Coronary artery (tissue), 2 donors: ENCODE data around the gene HSDL1.

Source experiments
- DNase-seq: peaks from one replicate; pipeline ENCODE4 v3.0.0-alpha.2; 2017; ENCODE audit warnings: low spot score
- H3K27ac ChIP-seq, 2 donors: fragments of 200-600 bp; sonication (generic); one replicate each; pipeline ENCODE4 v1.5.1; 2016 to 2019
- H3K4me3 ChIP-seq: fragments of 200-600 bp; sonication (generic); 2 replicates; pipeline ENCODE4 v1.5.1; 2016; ENCODE audit warnings: mild to moderate bottlenecking, moderate library complexity
- TF ChIP-seq, protein P1 (sequence below): fragments of 200-600 bp; sonication (generic); IDR thresholded peaks from one replicate; pipeline ENCODE4 v1.5.1; 2019; ENCODE audit warnings: antibody characterized with exemption

HSDL1 gene

DNA sequence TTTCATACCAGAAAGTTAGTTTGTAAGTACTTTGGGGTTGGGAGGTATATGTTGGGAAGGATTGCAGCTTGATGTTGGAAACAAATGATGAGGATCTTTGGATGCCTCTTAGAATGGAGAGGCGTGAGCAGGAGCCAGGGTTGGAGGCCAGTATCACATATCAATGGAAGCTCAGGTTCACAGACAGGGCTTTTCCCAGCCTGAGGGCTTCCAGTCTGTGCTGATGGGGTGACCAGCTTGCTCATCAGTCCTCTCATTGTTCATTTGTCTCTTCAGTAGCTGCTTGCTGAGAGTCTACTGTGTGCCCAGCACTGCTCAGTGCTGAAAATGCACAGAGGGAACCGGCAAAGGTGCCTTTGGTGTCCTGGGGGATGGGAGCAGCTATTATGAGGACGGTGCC lies 5.9 kb upstream of the HSDL1 start:
- no peak for DNase-seq
- Histone ChIP-seq H3K27ac (no peak overlapping the region), H3K4me3 (no peak overlapping the region)
- TF ChIP-seq, protein P1, sequence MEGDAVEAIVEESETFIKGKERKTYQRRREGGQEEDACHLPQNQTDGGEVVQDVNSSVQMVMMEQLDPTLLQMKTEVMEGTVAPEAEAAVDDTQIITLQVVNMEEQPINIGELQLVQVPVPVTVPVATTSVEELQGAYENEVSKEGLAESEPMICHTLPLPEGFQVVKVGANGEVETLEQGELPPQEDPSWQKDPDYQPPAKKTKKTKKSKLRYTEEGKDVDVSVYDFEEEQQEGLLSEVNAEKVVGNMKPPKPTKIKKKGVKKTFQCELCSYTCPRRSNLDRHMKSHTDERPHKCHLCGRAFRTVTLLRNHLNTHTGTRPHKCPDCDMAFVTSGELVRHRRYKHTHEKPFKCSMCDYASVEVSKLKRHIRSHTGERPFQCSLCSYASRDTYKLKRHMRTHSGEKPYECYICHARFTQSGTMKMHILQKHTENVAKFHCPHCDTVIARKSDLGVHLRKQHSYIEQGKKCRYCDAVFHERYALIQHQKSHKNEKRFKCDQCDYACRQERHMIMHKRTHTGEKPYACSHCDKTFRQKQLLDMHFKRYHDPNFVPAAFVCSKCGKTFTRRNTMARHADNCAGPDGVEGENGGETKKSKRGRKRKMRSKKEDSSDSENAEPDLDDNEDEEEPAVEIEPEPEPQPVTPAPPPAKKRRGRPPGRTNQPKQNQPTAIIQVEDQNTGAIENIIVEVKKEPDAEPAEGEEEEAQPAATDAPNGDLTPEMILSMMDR, result no peak

DNA sequence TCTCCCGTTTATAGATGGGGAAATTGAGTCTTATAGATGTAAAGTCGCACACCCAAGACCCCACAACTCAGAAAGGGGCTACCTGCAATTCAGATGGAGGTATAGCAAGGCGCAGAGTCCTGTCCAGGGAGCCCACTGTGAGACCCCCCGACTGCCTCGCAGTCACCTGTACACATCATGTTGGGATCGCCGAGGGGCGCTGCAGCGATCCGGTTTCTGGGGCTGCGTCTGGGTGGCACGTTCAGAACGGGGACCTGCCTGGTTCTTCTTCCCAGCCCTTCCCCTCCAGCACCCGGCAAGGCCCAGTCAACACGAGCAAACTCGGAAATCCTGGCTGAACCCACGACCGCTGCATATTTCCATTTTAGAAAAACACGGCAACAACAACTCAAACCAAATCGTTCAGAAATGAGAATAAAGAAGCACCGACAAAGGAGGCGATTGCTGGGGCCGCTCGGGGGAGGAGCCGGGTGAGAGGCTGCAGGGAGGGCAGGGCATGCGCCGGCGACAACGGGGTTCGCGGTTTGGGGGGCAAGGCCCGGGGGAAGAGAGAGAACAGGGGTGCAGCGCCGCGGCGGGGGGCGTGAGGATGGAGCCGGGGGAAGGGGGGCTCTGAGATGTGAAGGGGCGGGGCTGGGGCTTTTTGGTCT lies 643 bp downstream of the HSDL1 start:
- DNase-seq, result no peak
- TF ChIP-seq, protein P1, result no peak
- H3K4me3 ChIP-seq, result peak overlapping the region; percentile 98
- peak overlapping the region; percentile 70 to 87 for H3K27ac ChIP-seq

DNA sequence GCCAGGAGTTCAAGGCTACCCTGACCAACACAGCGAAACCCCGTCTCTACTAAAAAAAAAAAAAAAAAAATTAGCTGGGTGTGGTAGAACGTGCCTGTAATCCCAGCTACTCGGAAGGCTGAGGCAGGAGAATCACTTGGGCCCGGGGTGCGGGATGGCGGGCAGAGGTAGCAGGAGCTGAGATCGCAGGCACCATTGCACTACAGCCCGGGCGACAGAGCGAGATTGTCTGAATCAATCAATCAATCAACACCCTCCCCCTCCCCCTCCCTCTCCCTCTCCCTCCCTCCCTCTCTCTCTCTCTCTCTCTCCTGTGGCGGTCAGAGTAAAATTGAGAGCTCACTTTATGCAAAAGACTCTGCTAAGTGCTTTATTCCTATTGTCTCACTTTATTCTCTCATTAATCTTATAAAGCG lies 1.2 kb downstream of the HSDL1 start:
- Histone ChIP-seq H3K27ac (no peak overlapping the region), H3K4me3 (peak overlapping the region; percentile 98)
- TF ChIP-seq, protein P1, result no peak
- DNase-seq, result no peak

DNA sequence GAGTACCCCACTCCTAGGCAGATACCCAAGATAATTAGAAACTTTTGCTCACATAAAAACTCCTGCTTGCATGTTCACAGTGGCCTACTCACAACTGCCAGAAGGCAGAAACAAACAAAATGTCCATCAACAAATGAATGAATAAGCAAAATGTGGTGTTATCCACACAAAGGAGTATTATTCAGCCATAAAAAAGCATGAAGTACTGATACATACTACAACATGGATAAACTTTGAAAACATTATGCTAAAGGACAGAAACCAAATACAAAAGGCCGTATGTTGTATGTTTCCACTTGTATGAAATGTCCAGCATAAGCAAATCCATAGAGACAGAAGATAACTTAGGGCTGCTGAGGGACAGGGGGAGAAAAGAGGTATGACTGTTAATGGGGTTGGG lies 1.9 kb downstream of the HSDL1 start:
- H3K27ac ChIP-seq, result no peak overlapping the region
- TF ChIP-seq, protein P1, result no peak
- DNase-seq, result no peak
- no peak overlapping the region for H3K4me3 ChIP-seq

DNA sequence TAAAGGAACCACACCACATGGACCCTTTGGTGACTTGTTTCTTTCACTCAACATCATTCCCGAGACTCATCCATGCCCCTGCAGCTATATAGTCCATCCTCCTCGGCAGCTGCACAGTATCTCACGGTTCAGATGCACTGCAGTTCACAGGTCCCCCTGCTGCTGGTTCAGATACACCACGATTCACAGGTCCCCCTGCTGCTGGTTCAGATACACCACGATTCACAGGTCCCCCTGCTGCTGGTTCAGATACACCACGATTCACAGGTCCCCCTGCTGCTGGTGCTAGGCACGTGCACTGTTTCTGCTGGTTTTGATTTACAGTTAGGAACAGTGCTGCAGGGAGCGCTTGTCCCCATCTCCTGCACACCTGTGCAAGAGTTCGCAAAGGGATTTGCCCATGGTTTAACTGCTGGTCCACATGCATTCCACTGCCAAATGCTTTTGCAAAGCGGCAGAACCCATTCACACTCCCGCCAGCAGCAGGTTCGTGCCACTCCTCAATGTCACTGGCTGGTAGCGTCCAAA lies 3.8 kb downstream of the HSDL1 start:
- Histone ChIP-seq H3K27ac (no peak overlapping the region), H3K4me3 (no peak overlapping the region)
- TF ChIP-seq, protein P1, result no peak
- DNase-seq, result peak; percentile 14

DNA sequence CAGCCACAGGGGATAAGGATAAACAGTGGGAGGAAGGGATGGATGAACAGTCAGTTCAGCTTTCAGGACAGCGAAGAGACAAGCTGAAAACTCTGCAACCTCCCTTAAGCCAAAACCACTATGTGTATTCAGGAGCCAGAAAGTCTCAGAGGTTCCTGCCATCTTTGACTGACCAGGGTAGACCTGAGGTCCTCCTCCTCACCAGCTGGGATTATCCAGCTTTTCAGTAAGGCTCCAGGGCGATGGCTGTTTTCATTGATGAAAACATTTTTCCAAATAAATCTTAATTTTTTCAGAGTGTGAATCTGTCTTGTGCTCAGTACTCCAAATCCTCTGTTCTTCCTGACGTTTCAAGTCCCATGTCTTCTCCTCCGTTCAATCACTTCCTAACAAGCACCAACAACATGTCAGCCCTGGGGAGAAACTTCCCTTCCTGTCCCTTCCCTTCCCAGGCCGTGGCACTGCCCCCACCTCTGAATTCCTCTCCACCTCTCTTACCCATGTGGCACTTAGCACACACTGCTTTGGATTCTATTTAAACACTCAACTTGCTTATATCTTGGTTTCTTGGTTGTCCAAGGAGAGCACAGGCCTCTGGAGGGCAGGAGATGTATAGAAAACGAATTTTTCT lies 5.2 kb downstream of the HSDL1 start:
- TF ChIP-seq, protein P1, result no peak
- Histone ChIP-seq H3K27ac (no peak overlapping the region), H3K4me3 (no peak overlapping the region)
- peak; percentile 12 for DNase-seq
